Neural progenitor cell (in vitro differentiated cells): ENCODE data around the gene ACTR1A. TPM values are rescaled to one million over a fixed set of nuclear protein-coding genes. Genes with fewer than 3 reads are reported as not detected.

ENCODE experiments used
- DNase-seq: peaks from one replicate; pipeline ENCODE4 v3.0.0-alpha.2; 2016; ENCODE audit warnings: low spot score
- H2AFZ ChIP-seq: fragments of 200-600 bp; sonication (generic); replicated peaks from 2 replicates; pipeline ENCODE4 v1.6.1; 2016; ENCODE audit warnings: antibody characterized with exemption
- H3F3A ChIP-seq: fragments of 200-600 bp; sonication (generic); 2 replicates; pipeline ENCODE4 v1.6.1; 2016; ENCODE audit warnings: antibody characterized with exemption, low read depth
- H3K27ac ChIP-seq: fragments of 200-600 bp; sonication (generic); 2 replicates; pipeline ENCODE4 v1.5.1; 2016; ENCODE audit warnings: mild to moderate bottlenecking
- H3K27me3 ChIP-seq: fragments of 200-600 bp; sonication (generic); 2 replicates; pipeline ENCODE4 v1.6.1; 2016; ENCODE audit warnings: mild to moderate bottlenecking, moderate library complexity
- H3K36me3 ChIP-seq: fragments of 200-600 bp; sonication (generic); 2 replicates; pipeline ENCODE4 v1.5.1; 2016
- H3K4me1 ChIP-seq: fragments of 200-600 bp; sonication (generic); 2 replicates; pipeline ENCODE4 v1.6.1; 2016; ENCODE audit warnings: mixed run types
- H3K4me2 ChIP-seq: fragments of 200-600 bp; sonication (generic); 2 replicates; pipeline ENCODE4 v1.6.1; 2016
- H3K4me3 ChIP-seq: fragments of 200-600 bp; sonication (generic); 2 replicates; pipeline ENCODE4 v1.5.1; 2016
- H3K79me2 ChIP-seq: fragments of 200-600 bp; sonication (generic); 2 replicates; pipeline ENCODE4 v1.6.1; 2016; ENCODE audit warnings: low read depth
- H3K9ac ChIP-seq: fragments of 200-600 bp; sonication (generic); 2 replicates; pipeline ENCODE4 v1.6.1; 2016
- H3K9me3 ChIP-seq: fragments of 200-600 bp; sonication (generic); 2 replicates; pipeline ENCODE4 v1.5.1; 2016; ENCODE audit warnings: low read depth
- H4K20me1 ChIP-seq: fragments of 200-600 bp; sonication (generic); 2 replicates; pipeline ENCODE4 v1.6.1; 2016; ENCODE audit warnings: low read depth
- H3K27ac Mint-ChIP-seq: 3 replicates; pipeline ENCODE4 v1.8.0; 2021; ENCODE audit warnings: mixed read lengths
- H3K27me3 Mint-ChIP-seq: 2 replicates; pipeline ENCODE4 v1.8.0; 2022; ENCODE audit warnings: low read depth, mild to moderate bottlenecking, inconsistent platforms, moderate library complexity, mixed read lengths; ENCODE audit not compliant: insufficient read depth
- H3K36me3 Mint-ChIP-seq: 3 replicates; pipeline ENCODE4 v1.8.0; 2021; ENCODE audit warnings: mixed read lengths
- H3K4me1 Mint-ChIP-seq: 3 replicates; pipeline ENCODE4 v1.8.0; 2021; ENCODE audit warnings: mixed read lengths
- H3K4me3 Mint-ChIP-seq: 3 replicates; pipeline ENCODE4 v1.8.0; 2021; ENCODE audit warnings: mild to moderate bottlenecking, moderate library complexity, mixed read lengths
- H3K9me3 Mint-ChIP-seq: 3 replicates; pipeline ENCODE4 v1.8.0; 2020; ENCODE audit warnings: mixed read lengths
- CTCF ChIP-seq: fragments of 200-600 bp; sonication (generic); IDR thresholded peaks from 2 replicates; pipeline ENCODE4 v1.5.1; 2017; ENCODE audit warnings: antibody characterized with exemption, mild to moderate bottlenecking
- EZH2 ChIP-seq: fragments of 200-600 bp; sonication (generic); IDR thresholded peaks from 2 replicates; pipeline ENCODE4 v1.6.1; 2017; ENCODE audit warnings: antibody characterized with exemption, mild to moderate bottlenecking, moderate library complexity
- EZH2phosphoT487 ChIP-seq: fragments of 200-600 bp; sonication (generic); IDR thresholded peaks from 2 replicates; pipeline ENCODE4 v1.6.1; 2017; ENCODE audit warnings: antibody characterized with exemption
- total RNA-seq: library from RNA; depleted of rRNA; stranded (reverse); fragments of >200 nt; gene quantifications from 2 replicates; pipeline ENCODE4 v1.2.3, GENCODE V29; 2015; ENCODE audit warnings: low replicate concordance

ACTR1A gene
- total RNA-seq, 1 donor from 2014 or later = 86.9 TPM

- H3K4me3 Mint-ChIP-seq = peak overlapping the region; percentile 92
- no peaks in the 10 kb centered on the region for H3K79me2 ChIP-seq
- no peak overlapping the region for H3K9ac ChIP-seq
- H4K20me1 ChIP-seq = peaks cover 9% of the 10 kb centered on the region
- peak overlapping the region; percentile 88 for H3K4me2 ChIP-seq
- H3K27me3 Mint-ChIP-seq = peaks cover 10% of the 10 kb centered on the region
- H3K4me1 Mint-ChIP-seq = peaks cover 30% of the 10 kb centered on the region
- peak; percentile 99 for DNase-seq
- H3K27ac ChIP-seq = no peak overlapping the region
- peaks cover 1% of the 10 kb centered on the region for H3K36me3 Mint-ChIP-seq
- H3K4me1 ChIP-seq = peaks cover 17% of the 10 kb centered on the region
- H3K27me3 ChIP-seq = peaks cover 31% of the 10 kb centered on the region
- no peak overlapping the region for H3K27ac Mint-ChIP-seq
- H3F3A ChIP-seq = peaks cover 25% of the 10 kb centered on the region
- peak overlapping the region; percentile 94 for H2AFZ ChIP-seq
- peak overlapping the region; percentile 49 for H3K4me3 ChIP-seq
- H3K36me3 ChIP-seq = no peaks in the 10 kb centered on the region
- H3K9me3 Mint-ChIP-seq = no peaks in the 10 kb centered on the region
- H3K9me3 ChIP-seq = no peaks in the 10 kb centered on the region
- no peak for TF ChIP-seq CTCF
- TF ChIP-seq EZH2 = peak; percentile 30
- TF ChIP-seq EZH2phosphoT487 = peak; percentile 23
Measured at GRCh38 chr10:102461187-102462054, 41.1 kb downstream of the ACTR1A start.

DNA sequence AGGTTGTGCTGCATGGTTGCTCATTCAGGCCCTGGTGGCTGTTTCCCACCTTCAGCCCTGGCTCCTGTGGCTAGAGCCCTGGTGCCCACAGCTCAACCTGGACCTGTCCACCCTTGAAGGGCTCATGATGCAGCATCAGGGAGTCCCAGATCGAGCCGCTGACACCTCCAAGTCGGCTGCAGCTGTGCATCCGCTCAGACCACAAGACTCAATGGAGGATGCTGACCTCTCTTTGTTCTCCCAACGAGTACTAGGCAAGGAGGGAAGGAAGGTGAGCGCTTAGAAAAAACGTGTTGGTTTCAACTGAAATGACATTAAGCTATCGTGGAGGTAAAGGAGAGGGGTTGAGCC, 41.7 kb downstream of the ACTR1A start:
- Mint-ChIP-seq H3K27me3 (peaks cover 10% of the 10 kb centered on the region), H3K9me3 (no peaks in the 10 kb centered on the region), H3K4me1 (peaks cover 31% of the 10 kb centered on the region), H3K27ac (peak overlapping the region; percentile 75), H3K4me3 (peak overlapping the region; percentile 92), H3K36me3 (peaks cover 1% of the 10 kb centered on the region)
- peak overlapping the region; percentile 88 for H3K4me2 ChIP-seq
- TF ChIP-seq CTCF (no peak), EZH2 (no peak), EZH2phosphoT487 (no peak)
- H3K4me3 ChIP-seq = no peak overlapping the region
- no peaks in the 10 kb centered on the region for H3K36me3 ChIP-seq
- DNase-seq = no peak
- H3K27me3 ChIP-seq = peaks cover 31% of the 10 kb centered on the region
- H4K20me1 ChIP-seq = peaks cover 9% of the 10 kb centered on the region
- no peaks in the 10 kb centered on the region for H3K79me2 ChIP-seq
- no peak overlapping the region for H3K27ac ChIP-seq
- peak overlapping the region; percentile 94 for H2AFZ ChIP-seq
- H3F3A ChIP-seq = peaks cover 29% of the 10 kb centered on the region
- H3K9me3 ChIP-seq = no peaks in the 10 kb centered on the region
- H3K9ac ChIP-seq = no peak overlapping the region
- peaks cover 20% of the 10 kb centered on the region for H3K4me1 ChIP-seq

- Histone ChIP-seq H3K4me3 (no peak overlapping the region), H3K9me3 (no peaks in the 10 kb centered on the region), H3K27ac (no peak overlapping the region), H4K20me1 (peaks cover 9% of the 10 kb centered on the region), H3K4me1 (peaks cover 33% of the 10 kb centered on the region), H2AFZ (no peak overlapping the region), H3K27me3 (peaks cover 24% of the 10 kb centered on the region), H3K79me2 (no peaks in the 10 kb centered on the region), H3K36me3 (no peaks in the 10 kb centered on the region), H3K9ac (no peak overlapping the region), H3F3A (peaks cover 45% of the 10 kb centered on the region), H3K4me2 (no peak overlapping the region)
- H3K27ac Mint-ChIP-seq = no peak overlapping the region
- H3K4me3 Mint-ChIP-seq = no peak overlapping the region
- no peak for DNase-seq
- H3K27me3 Mint-ChIP-seq = peaks cover 10% of the 10 kb centered on the region
- peaks cover 44% of the 10 kb centered on the region for H3K4me1 Mint-ChIP-seq
- TF ChIP-seq EZH2phosphoT487 = no peak
- TF ChIP-seq CTCF = no peak
- no peak for TF ChIP-seq EZH2
- H3K9me3 Mint-ChIP-seq = no peaks in the 10 kb centered on the region
- peaks cover 1% of the 10 kb centered on the region for H3K36me3 Mint-ChIP-seq
Measured at GRCh38 chr10:102458656-102459055, 43.9 kb downstream of the ACTR1A start.
